ENCODE data around the gene GGA3. TPM values are rescaled to one million over a fixed set of nuclear protein-coding genes. Genes with fewer than 3 reads are reported as not detected.
"Not testable (repeated sequence)": the region's sequence is repeated elsewhere in the genome, so short reads cannot be mapped to it uniquely, and the experiment has no call there.

The GGA3 gene
- total RNA-seq, 2 donors from 2014 or later, result 13.5 to 24.1 TPM

- ATAC-seq (no peak), DNase-seq (no peak)
- Histone ChIP-seq H3K9me3 (no peaks in the 10 kb centered on the region), H3K4me3 (no peak overlapping the region), H3K36me3 (replicated peaks in 1 of 2; ENCODE audit: insufficient read depth in 1 of 2, low read depth in 2 of 2) (peaks cover 0 to 13% of the 10 kb centered on the region in 2 donors), H3K27me3 (no peaks in the 10 kb centered on the region), H3K27ac (no peak overlapping the region), H3K4me1 (peaks cover 20% of the 10 kb centered on the region)
- intact Hi-C loops (cut with DNase I), result loop anchor here (10.0 kb wide), 1 partner anchor 93 kb away; no protein-coding TSS in a partner anchor
- TF ChIP-seq, protein P1, sequence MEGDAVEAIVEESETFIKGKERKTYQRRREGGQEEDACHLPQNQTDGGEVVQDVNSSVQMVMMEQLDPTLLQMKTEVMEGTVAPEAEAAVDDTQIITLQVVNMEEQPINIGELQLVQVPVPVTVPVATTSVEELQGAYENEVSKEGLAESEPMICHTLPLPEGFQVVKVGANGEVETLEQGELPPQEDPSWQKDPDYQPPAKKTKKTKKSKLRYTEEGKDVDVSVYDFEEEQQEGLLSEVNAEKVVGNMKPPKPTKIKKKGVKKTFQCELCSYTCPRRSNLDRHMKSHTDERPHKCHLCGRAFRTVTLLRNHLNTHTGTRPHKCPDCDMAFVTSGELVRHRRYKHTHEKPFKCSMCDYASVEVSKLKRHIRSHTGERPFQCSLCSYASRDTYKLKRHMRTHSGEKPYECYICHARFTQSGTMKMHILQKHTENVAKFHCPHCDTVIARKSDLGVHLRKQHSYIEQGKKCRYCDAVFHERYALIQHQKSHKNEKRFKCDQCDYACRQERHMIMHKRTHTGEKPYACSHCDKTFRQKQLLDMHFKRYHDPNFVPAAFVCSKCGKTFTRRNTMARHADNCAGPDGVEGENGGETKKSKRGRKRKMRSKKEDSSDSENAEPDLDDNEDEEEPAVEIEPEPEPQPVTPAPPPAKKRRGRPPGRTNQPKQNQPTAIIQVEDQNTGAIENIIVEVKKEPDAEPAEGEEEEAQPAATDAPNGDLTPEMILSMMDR (IDR thresholded peaks at IDR 0.05), result no peak
- no peak for TF ChIP-seq POLR2A (IDR thresholded peaks at IDR 0.05)
- 75 to 89% methylated on average over 8 to 12 of the region's 12 CpGs for WGBS, 2 donors
Observed at GRCh38 chr17:75207760-75208159, 53.6 kb downstream of the GGA3 start.

DNA sequence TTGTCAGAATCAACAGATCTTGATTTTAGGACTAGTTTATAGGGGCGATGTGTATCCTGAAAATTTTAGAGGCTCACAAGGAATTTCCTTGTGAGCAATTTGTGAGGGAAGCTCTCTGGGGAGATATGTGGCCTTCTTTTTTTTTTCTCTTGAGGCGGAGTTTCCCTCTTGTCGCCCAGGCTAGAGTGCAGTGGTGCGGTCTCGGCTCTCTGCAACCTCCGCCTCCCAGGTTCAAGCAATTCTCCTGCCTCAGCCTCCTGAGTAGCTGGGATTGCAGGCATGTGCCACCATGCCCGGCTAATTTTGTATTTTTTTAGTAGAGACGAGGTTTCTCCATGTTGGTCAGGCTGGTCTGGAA is 54.4 kb downstream of the GGA3 start:
- DNase-seq; H3K4me3 ChIP-seq; H3K27ac ChIP-seq; ATAC-seq; H3K9me3 ChIP-seq; H3K36me3 ChIP-seq (replicated peaks in 1 of 2; ENCODE audit: insufficient read depth in 1 of 2, low read depth in 2 of 2); H3K27me3 ChIP-seq: not testable (repeated sequence)
- peaks cover 20% of the 10 kb centered on the region for H3K4me1 ChIP-seq
- WGBS, 2 donors, result 79 to 82% methylated on average over 8 of the region's 8 CpGs
- intact Hi-C loops (cut with DNase I), result loop anchor here (10.0 kb wide), 1 partner anchor 92 kb away; no protein-coding TSS in a partner anchor

DNA sequence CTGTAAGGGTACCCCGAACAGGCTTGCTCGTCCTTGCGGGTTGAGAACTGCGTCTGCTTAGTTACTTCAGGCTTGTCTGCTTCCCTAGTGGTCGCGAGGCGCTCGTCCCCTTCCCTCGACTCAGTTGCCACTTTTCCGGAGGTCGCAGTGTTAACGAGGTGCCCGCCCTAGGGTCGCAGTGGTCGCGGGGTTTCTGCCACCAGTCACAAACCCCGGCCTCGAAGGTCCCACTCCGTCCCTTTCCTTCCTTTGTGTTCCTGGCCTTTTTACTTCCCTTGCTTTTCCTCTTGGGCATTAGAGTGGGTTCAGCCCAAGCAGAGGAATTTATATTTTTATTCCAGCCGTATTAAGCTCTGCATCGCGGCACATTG is 55.6 kb downstream of the GGA3 start:
- intact Hi-C loops (cut with DNase I), result loop anchor here (10.0 kb wide), 1 partner anchor 91 kb away; no protein-coding TSS in a partner anchor
- H3K27ac ChIP-seq, result peak overlapping the region; percentile 91 to 99 (median 94)
- ATAC-seq, result no peak
- DNase-seq, result no peak
- H3K4me1 ChIP-seq, result peaks cover 20% of the 10 kb centered on the region
- no peaks in the 10 kb centered on the region for H3K9me3 ChIP-seq
- WGBS, 2 donors, result 0% methylated on average over 14 to 22 of the region's 22 CpGs
- no peaks in the 10 kb centered on the region for H3K27me3 ChIP-seq
- no peak for TF ChIP-seq POLR2A (IDR thresholded peaks at IDR 0.05)
- TF ChIP-seq, protein P1 (IDR thresholded peaks at IDR 0.05), result no peak
- peak overlapping the region; percentile 73 to 95 for H3K4me3 ChIP-seq
- peaks cover 0 to 3% of the 10 kb centered on the region in 2 donors for H3K36me3 ChIP-seq (replicated peaks in 1 of 2; ENCODE audit: insufficient read depth in 1 of 2, low read depth in 2 of 2)

- TF ChIP-seq, protein P1 (IDR thresholded peaks at IDR 0.05), result no peak
- peak; percentile 61 to 87 (median 84) for TF ChIP-seq POLR2A (IDR thresholded peaks at IDR 0.05)
- Histone ChIP-seq H3K27ac (peak within 1 kb of the TSS; percentile 91 to 99 (median 94)), H3K4me3 (peak within 1 kb of the TSS; percentile 73 to 95), H3K4me1 (peaks cover 20% of the 10 kb centered on the region), H3K9me3 (no peaks in the 10 kb centered on the region), H3K27me3 (no peaks in the 10 kb centered on the region), H3K36me3 (replicated peaks in 1 of 2; ENCODE audit: insufficient read depth in 1 of 2, low read depth in 2 of 2) (peaks cover 0 to 3% of the 10 kb centered on the region in 2 donors)
- 0% methylated on average over 1 to 57 of the region's 57 CpGs for WGBS, 2 donors
- intact Hi-C loops (cut with DNase I), result loop anchor here (10.0 kb wide), 1 partner anchor 90 kb away; no protein-coding TSS in a partner anchor
- ATAC-seq (peak; percentile 97), DNase-seq (peak; percentile 92 to 94 (median 93))
Observed at GRCh38 chr17:75205037-75205792, 56.2 kb downstream of the GGA3 start, which contains the start of gene NUP85. Gene NUP85 (plus strand): TSS chr17:75205679. CDS start chr17:75205762, 83 bp downstream.

DNA sequence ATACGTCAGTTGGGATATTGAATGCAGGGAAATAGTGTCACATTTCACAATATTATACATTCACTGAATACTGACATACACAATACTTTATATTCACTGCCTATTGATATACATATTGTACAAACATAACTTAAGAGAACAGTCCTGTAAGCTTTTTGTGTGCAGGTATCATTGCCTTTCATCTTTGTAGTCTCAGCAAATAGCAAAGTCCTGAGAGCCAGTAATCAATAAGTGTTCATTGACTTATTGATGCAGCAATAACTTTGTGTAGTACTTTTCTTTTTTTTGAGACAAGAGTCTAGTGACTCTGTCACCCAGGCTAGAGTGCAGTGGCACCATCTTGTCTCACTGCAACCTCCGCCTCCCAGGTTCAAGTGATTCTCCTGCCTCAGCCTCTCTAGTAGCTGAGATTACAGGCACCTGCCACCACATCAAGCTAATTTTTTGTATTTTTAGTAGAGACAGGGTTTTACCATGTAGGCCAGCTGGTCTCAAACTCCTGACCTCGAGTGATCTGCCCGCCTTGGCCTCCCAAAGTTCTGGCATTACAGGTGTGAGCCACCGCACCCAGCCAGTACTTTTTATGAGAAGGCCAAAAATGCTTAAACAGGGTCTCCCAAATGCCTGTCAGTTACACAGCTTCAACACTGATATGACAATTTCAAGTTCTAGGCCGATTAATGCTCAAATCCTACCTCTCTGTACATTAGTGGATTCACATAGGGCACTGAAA is 61.4 kb downstream of the GGA3 start:
- Histone ChIP-seq H3K27ac (no peak overlapping the region), H3K9me3 (no peaks in the 10 kb centered on the region), H3K4me1 (peaks cover 5% of the 10 kb centered on the region), H3K4me3 (no peak overlapping the region), H3K36me3 (replicated peaks in 1 of 2; ENCODE audit: insufficient read depth in 1 of 2, low read depth in 2 of 2) (no peaks in the 10 kb centered on the region), H3K27me3 (no peaks in the 10 kb centered on the region)
- TF ChIP-seq, protein P1 (IDR thresholded peaks at IDR 0.05), result no peak
- TF ChIP-seq POLR2A (IDR thresholded peaks at IDR 0.05), result no peak
- DNase-seq (no peak), ATAC-seq (no peak)
- WGBS, 2 donors, result 74 to 85% methylated on average over 5 of the region's 6 CpGs
- intact Hi-C loops (cut with DNase I), result loop anchor here (10.0 kb wide), 1 partner anchor 85 kb away; no protein-coding TSS in a partner anchor
